A549 (cell line): ENCODE results near the gene DLG2. TPM values are rescaled to one million over a fixed set of nuclear protein-coding genes. Genes with fewer than 3 reads are reported as not detected.

ENCODE experiments used
- ATAC-seq, 2 experiments: fragments of 200-7000 bp in 1 of 2; fragments of >200 bp in 1 of 2; cut with Nextera tagmentation in 1 of 2; cut with Tn5 transposase in 1 of 2; 3 replicates each; pipeline versions ENCODE4 v1.8.0 to v1.9.1; 2018 to 2020; ENCODE audit warnings: mild to moderate bottlenecking in 1 of 2, moderate library complexity in 1 of 2
- CTCF ChIA-PET: fragments of 300-600 bp; sonication (Branson Sonifier 250); formaldehyde crosslinking; extraction: SDS; loops from one replicate; lab custom pipeline; 2021; ENCODE audit warnings: antibody characterized with exemption, inconsistent platforms; lab: Yijun Ruan, JAX
- POLR2A ChIA-PET: fragments of 350-600 bp; formaldehyde crosslinking; extraction: SDS; loops from one replicate; lab custom pipeline; 2021; ENCODE audit warnings: antibody characterized with exemption, inconsistent platforms; lab: Yijun Ruan, JAX
- DNase-seq, 2 experiments: peaks; one replicate each; pipeline versions ENCODE4 v3.0.0 to v3.0.0-alpha.2; 2011 to 2016; ENCODE audit warnings: low read depth in 1 of 2, low spot score in 1 of 2
- FAIRE-seq: peaks from 2 replicates; lab custom pipeline; 2011; peaks lifted over from hg19 to GRCh38; lab: Jason Lieb, UNC
- H3K27ac ChIP-seq, 2 experiments: fragments of >200 bp; sonication (Bioruptor Twin); formaldehyde crosslinking; 3 replicates each; pipeline ENCODE4 v1.5.1; 2016 to 2017
- H3K4me1 ChIP-seq: fragments of >200 bp; sonication (Bioruptor Twin); formaldehyde crosslinking; 3 replicates; pipeline ENCODE4 v1.6.1; 2016
- H3K4me2 ChIP-seq: fragments of >200 bp; sonication (Bioruptor Twin); formaldehyde crosslinking; 3 replicates; pipeline ENCODE4 v1.6.1; 2016
- H3K4me3 ChIP-seq: fragments of >200 bp; sonication (Bioruptor Twin); formaldehyde crosslinking; 3 replicates; pipeline ENCODE4 v1.5.1; 2016
- H3K9me3 ChIP-seq: fragments of >200 bp; sonication (Bioruptor Twin); formaldehyde crosslinking; 3 replicates; pipeline ENCODE4 v1.6.1; 2016
- BHLHE40 ChIP-seq: IDR thresholded peaks from 2 replicates; pipeline ENCODE4 v1.6.1; 2012; ENCODE audit warnings: low read depth, low read length, inconsistent platforms
- E2F6 ChIP-seq: IDR thresholded peaks from 2 replicates; pipeline ENCODE4 v1.6.1; 2012; ENCODE audit warnings: low read depth, borderline replicate concordance
- EHMT2 ChIP-seq: fragments of 200-600 bp; sonication (generic); IDR thresholded peaks from 2 replicates; pipeline ENCODE4 v1.6.1; 2016; ENCODE audit warnings: antibody characterized with exemption, low read depth, mild to moderate bottlenecking, moderate library complexity
- ELK1 ChIP-seq: fragments of 150-350 bp; IDR thresholded peaks from 2 replicates; pipeline ENCODE4 v1.6.1; 2014; ENCODE audit warnings: low read depth, mild to moderate bottlenecking, low read length
- HEYL ChIP-seq: fragments of 250-450 bp; sonication (Bioruptor Pico); IDR thresholded peaks from 2 replicates; pipeline ENCODE4 v1.8.0; 2021; ENCODE audit warnings: mild to moderate bottlenecking, moderate library complexity
- HMGXB4 ChIP-seq: fragments of 250-450 bp; sonication (Bioruptor Pico); IDR thresholded peaks from 2 replicates; pipeline ENCODE4 v1.5.0; 2021; ENCODE audit warnings: mild to moderate bottlenecking, moderate library complexity, borderline replicate concordance
- KDM5A ChIP-seq: fragments of 200-600 bp; sonication (generic); IDR thresholded peaks from 2 replicates; pipeline ENCODE4 v1.6.1; 2016; ENCODE audit warnings: antibody characterized with exemption, mild to moderate bottlenecking
- MAFK ChIP-seq: fragments of 450-650 bp; IDR thresholded peaks from 2 replicates; pipeline ENCODE4 v1.6.1; 2014; ENCODE audit not compliant: partially characterized antibody
- NFE2L2 ChIP-seq: fragments of 150-350 bp; conservative IDR thresholded peaks from 2 replicates; pipeline ENCODE4 v1.6.1; 2014; ENCODE audit warnings: low read length
- POLR2A ChIP-seq: IDR thresholded peaks from 2 replicates; pipeline ENCODE4 v1.6.1; 2012; ENCODE audit warnings: mild to moderate bottlenecking, low read length
- POLR2AphosphoS2 ChIP-seq: conservative IDR thresholded peaks from 2 replicates; pipeline ENCODE4 v1.6.1; 2012; ENCODE audit warnings: low read length, improper control_type of control experiment, inconsistent platforms
- RARB ChIP-seq: fragments of 250-450 bp; sonication (Bioruptor Pico); IDR thresholded peaks from 2 replicates; pipeline ENCODE4 v1.8.0; 2021; ENCODE audit warnings: mild to moderate bottlenecking, moderate library complexity
- RCOR1 ChIP-seq: fragments of 150-350 bp; IDR thresholded peaks from 2 replicates; pipeline ENCODE4 v1.6.1; 2014; ENCODE audit warnings: antibody characterized with exemption, low read length, low read depth
- REST ChIP-seq: fragments of 200-600 bp; sonication (generic); IDR thresholded peaks from 2 replicates; pipeline ENCODE4 v1.6.1; 2016; ENCODE audit warnings: antibody characterized with exemption, mild to moderate bottlenecking, moderate library complexity
- RFX5 ChIP-seq: fragments of 450-650 bp; IDR thresholded peaks from 2 replicates; pipeline ENCODE4 v1.7.1; 2014; ENCODE audit warnings: antibody characterized with exemption, mild to moderate bottlenecking, moderate library complexity
- RNF2 ChIP-seq: fragments of 200-600 bp; sonication (generic); IDR thresholded peaks from 2 replicates; pipeline ENCODE4 v1.6.1; 2016; ENCODE audit warnings: low read depth, mild to moderate bottlenecking, antibody characterized with exemption, moderate library complexity, borderline replicate concordance
- SMC3 ChIP-seq: fragments of >200 bp; sonication (Bioruptor Twin); formaldehyde crosslinking; IDR thresholded peaks from 3 replicates; pipeline ENCODE4 v1.6.1; 2018; ENCODE audit warnings: inconsistent platforms
- SREBF2 ChIP-seq: fragments of 450-650 bp; IDR thresholded peaks from 2 replicates; pipeline ENCODE4 v1.6.1; 2014; ENCODE audit warnings: mild to moderate bottlenecking, moderate library complexity
- TFCP2L1 ChIP-seq: fragments of 250-450 bp; sonication (Bioruptor Pico); IDR thresholded peaks from 2 replicates; pipeline ENCODE4 v1.5.0; 2021; ENCODE audit warnings: mild to moderate bottlenecking
- ZC3H11A ChIP-seq: fragments of 450-650 bp; IDR thresholded peaks from 2 replicates; pipeline ENCODE4 v1.6.1; 2014; ENCODE audit warnings: antibody characterized with exemption, mild to moderate bottlenecking
- ZSCAN20 ChIP-seq: fragments of 250-450 bp; sonication (Bioruptor Pico); IDR thresholded peaks from 2 replicates; pipeline ENCODE4 v1.8.0; 2022; ENCODE audit warnings: mild to moderate bottlenecking, moderate library complexity
- WGBS: methylation state at CpG from one replicate; pipeline ENCODE4 v1.1.6; 2017; ENCODE audit errors: missing lambda C conversion rate; 5-methylcytosine and 5-hydroxymethylcytosine counted together
- polyA plus RNA-seq, 4 experiments: library from polyadenylated mRNA; depleted of rRNA in 3 of 4; stranded (reverse); fragments of >200 nt; fragmentation: RNase III in 1 of 4; extraction: RNeasy Plus Mini Kit Qiagen cat#74134 plus additional on column Dnase treatment in 1 of 4; gene quantifications; 2 replicates in 3 of 4; 3 replicates in 1 of 4; pipeline ENCODE4 v1.2.3, GENCODE V29; 2011 to 2017

Gene DLG2
- polyA plus RNA-seq, 2 of the 4 experiments (the other 2 are of a cell fraction) = 0.26 to 0.79 TPM

- no peak for TF ChIP-seq HMGXB4 (CRISPR knock-in tag)
- no peak for TF ChIP-seq KDM5A
Observed at GRCh38 chr11:83583757-83584366, 2043.3 kb downstream of the DLG2 start (continued).

- no peak overlapping the region for H3K27ac ChIP-seq
- H3K4me2 ChIP-seq = no peak overlapping the region
- 0% methylated on average over 2 of the region's 2 CpGs for WGBS
- no peak overlapping the region for H3K4me3 ChIP-seq
- POLR2A ChIA-PET = no interaction called here
- CTCF ChIA-PET = no interaction called here
- FAIRE-seq (no peak), DNase-seq (no peak), ATAC-seq (no peak)
- no peaks in the 10 kb centered on the region for H3K9me3 ChIP-seq
- H3K4me1 ChIP-seq = no peaks in the 10 kb centered on the region
- no peak for TF ChIP-seq RNF2
- no peak for TF ChIP-seq HEYL (CRISPR knock-in tag)
- TF ChIP-seq REST = no peak
- no peak for TF ChIP-seq SMC3
- TF ChIP-seq NFE2L2 = no peak
- TF ChIP-seq SREBF2 = no peak
- TF ChIP-seq TFCP2L1 (CRISPR knock-in tag) = no peak
- no peak for TF ChIP-seq ELK1
- no peak for TF ChIP-seq RARB
- TF ChIP-seq E2F6 = no peak
- no peak for TF ChIP-seq BHLHE40
- TF ChIP-seq RCOR1 = no peak
- no peak for TF ChIP-seq ZSCAN20 (CRISPR knock-in tag)
- no peak for TF ChIP-seq POLR2AphosphoS2
- TF ChIP-seq POLR2A = no peak
- TF ChIP-seq RFX5 = no peak
- TF ChIP-seq ZC3H11A = no peak
- TF ChIP-seq MAFK = no peak
- no peak for TF ChIP-seq EHMT2
Observed at GRCh38 chr11:83574519-83574918, 2052.6 kb downstream of the DLG2 start.
